Gastroesophageal sphincter (tissue), 4 donors: ENCODE data around the gene ERCC6L. TPM values are rescaled to one million over a fixed set of nuclear protein-coding genes. Genes with fewer than 3 reads are reported as not detected.
"Not testable (repeated sequence)": the region's sequence is repeated elsewhere in the genome, so short reads cannot be mapped to it uniquely, and the experiment has no call there.

Experiments used
- ATAC-seq: fragments of 150-250 bp; one replicate; pipeline ENCODE4 v1.9.1; 2016; ENCODE audit warnings: mild to moderate bottlenecking, moderate library complexity
- H3K27ac ChIP-seq, 4 donors: fragments of 200-600 bp; sonication (generic) in 3 of 4; 1 replicate in 3 of 4; 2 replicates in 1 of 4; pipeline ENCODE4 v1.5.1; 2016 to 2019
- H3K27me3 ChIP-seq: fragments of 200-600 bp; sonication (generic); one replicate; pipeline ENCODE4 v1.5.1; 2019
- H3K36me3 ChIP-seq, 2 donors: fragments of 200-600 bp; sonication (generic); one replicate each; pipeline ENCODE4 v1.5.1; 2019; ENCODE audit warnings: control low read depth in 1 of 2
- H3K4me1 ChIP-seq, 3 donors: fragments of 200-600 bp; sonication (generic); 1 replicate in 2 of 3; 2 replicates in 1 of 3; pipeline ENCODE4 v1.5.1; 2016 to 2019; ENCODE audit warnings: control low read depth in 2 of 3
- H3K4me3 ChIP-seq, 2 donors: fragments of 200-600 bp; sonication (generic); one replicate each; pipeline ENCODE4 v1.5.1; 2019; ENCODE audit warnings: mild to moderate bottlenecking in 1 of 2, moderate library complexity in 1 of 2
- H3K9me3 ChIP-seq, 3 donors: fragments of 200-600 bp; sonication (generic); one replicate each; pipeline ENCODE4 v1.5.1; 2017 to 2019; ENCODE audit warnings: control low read depth in 2 of 3
- CTCF ChIP-seq, 4 experiments: fragments of 200-600 bp in 2 of 4; fragments of 450-650 bp in 2 of 4; sonication (generic) in 1 of 4; IDR thresholded peaks; one replicate each; pipeline ENCODE4 v1.5.1; 2017 to 2019; ENCODE audit warnings: antibody characterized with exemption in 4 of 4, mild to moderate bottlenecking in 2 of 4, moderate library complexity in 2 of 4
- EP300 ChIP-seq: sonication (generic); formaldehyde crosslinking; IDR thresholded peaks from one replicate; pipeline ENCODE4 v1.6.1; 2017; ENCODE audit warnings: antibody characterized with exemption, mild to moderate bottlenecking
- POLR2A ChIP-seq, 2 donors: fragments of 450-650 bp; IDR thresholded peaks; one replicate each; pipeline ENCODE4 v1.6.1; 2017; ENCODE audit warnings: antibody characterized with exemption in 2 of 2, mild to moderate bottlenecking in 2 of 2, moderate library complexity in 1 of 2
- POLR2AphosphoS5 ChIP-seq: sonication (generic); formaldehyde crosslinking; IDR thresholded peaks from one replicate; pipeline ENCODE4 v1.6.1; 2017; ENCODE audit warnings: antibody characterized with exemption
- WGBS, 2 donors: methylation state at CpG; one replicate each; pipeline ENCODE4 v1.1.5; 2018; ENCODE audit warnings: low coverage in 1 of 2; 5-methylcytosine and 5-hydroxymethylcytosine counted together
- total RNA-seq, 4 donors: library from RNA; depleted of rRNA; stranded (reverse); fragments of >200 nt; gene quantifications; one replicate each; pipeline ENCODE4 v1.1.0, GENCODE V29; 2016

The ERCC6L gene
- total RNA-seq, 4 donors from 2014 or later: 0.37 TPM; not detected in 3

GRCh38 chrX:72230290-72230689 lies 8.5 kb downstream of the ERCC6L start:
- 71 to 80% methylated on average over 1 to 2 of the region's 3 CpGs for WGBS, 2 donors
- ATAC-seq: no peak
- H3K27ac ChIP-seq: no peak overlapping the region
- no peaks in the 10 kb centered on the region for H3K36me3 ChIP-seq
- H3K27me3 ChIP-seq: no peaks in the 10 kb centered on the region
- H3K4me1 ChIP-seq: no peaks in the 10 kb centered on the region
- TF ChIP-seq CTCF (IDR thresholded peaks at IDR 0.05): no peak
- TF ChIP-seq POLR2AphosphoS5: no peak
- TF ChIP-seq EP300: no peak
- TF ChIP-seq POLR2A (IDR thresholded peaks at IDR 0.05): no peak
- no peaks in the 10 kb centered on the region for H3K9me3 ChIP-seq
- no peak overlapping the region for H3K4me3 ChIP-seq

- not testable (repeated sequence) for ATAC-seq, H3K4me3 ChIP-seq, H3K27ac ChIP-seq, H3K4me1 ChIP-seq, H3K27me3 ChIP-seq, H3K9me3 ChIP-seq, H3K36me3 ChIP-seq
- no CpG with 5 or more reads among the region's 3 CpGs for WGBS, 2 donors
These were observed 18.5 kb downstream of the ERCC6L start for GRCh38 chrX:72220375-72220774.

- H3K4me1 ChIP-seq: no peaks in the 10 kb centered on the region
- 60 to 63% methylated on average over 1 of the region's 1 CpG for WGBS, 2 donors
- no peak overlapping the region for H3K4me3 ChIP-seq
- H3K27me3 ChIP-seq: no peaks in the 10 kb centered on the region
- no peaks in the 10 kb centered on the region for H3K36me3 ChIP-seq
- no peaks in the 10 kb centered on the region for H3K9me3 ChIP-seq
- H3K27ac ChIP-seq: no peak overlapping the region
- TF ChIP-seq POLR2AphosphoS5 (no peak), CTCF (IDR thresholded peaks at IDR 0.05) (no peak), EP300 (no peak), POLR2A (IDR thresholded peaks at IDR 0.05) (no peak)
- no peak for ATAC-seq
These were observed 21.9 kb downstream of the ERCC6L start for GRCh38 chrX:72216973-72217372.

GRCh38 chrX:72208126-72208800 lies 30.6 kb downstream of the ERCC6L start:
- TF ChIP-seq CTCF (IDR thresholded peaks at IDR 0.05): no peak
- TF ChIP-seq POLR2A (IDR thresholded peaks at IDR 0.05): no peak
- no peak for TF ChIP-seq EP300
- no peak for TF ChIP-seq POLR2AphosphoS5
- ATAC-seq: no peak
- H3K27ac ChIP-seq: no peak overlapping the region
- H3K4me3 ChIP-seq: no peak overlapping the region
- no peaks in the 10 kb centered on the region for H3K9me3 ChIP-seq
- WGBS, 2 donors: 72 to 77% methylated on average over 3 to 4 of the region's 4 CpGs
- H3K4me1 ChIP-seq: no peaks in the 10 kb centered on the region
- H3K36me3 ChIP-seq: peaks cover 0 to 4% of the 10 kb centered on the region in 2 donors
- no peaks in the 10 kb centered on the region for H3K27me3 ChIP-seq

- Histone ChIP-seq H3K27me3 (no peaks in the 10 kb centered on the region), H3K27ac (no peak overlapping the region), H3K36me3 (peaks cover 0 to 4% of the 10 kb centered on the region in 2 donors), H3K4me1 (no peaks in the 10 kb centered on the region), H3K9me3 (no peaks in the 10 kb centered on the region), H3K4me3 (no peak overlapping the region)
- 79% methylated on average over 3 of the region's 4 CpGs; no CpG with 5 or more reads in 1 of the 2 donors for WGBS, 2 donors
- TF ChIP-seq POLR2AphosphoS5 (no peak), POLR2A (IDR thresholded peaks at IDR 0.05) (no peak), EP300 (no peak), CTCF (IDR thresholded peaks at IDR 0.05) (no peak)
- ATAC-seq: no peak
These were observed 31.5 kb downstream of the ERCC6L start for GRCh38 chrX:72207366-72207765.
